ENCODE results near the gene USP3. TPM values are rescaled to one million over a fixed set of nuclear protein-coding genes. Genes with fewer than 3 reads are reported as not detected.

USP3 gene
- total and polyA plus RNA-seq, 2 donors (not counting 1 experiment from before 2014, with no cell fraction given): 21.3 to 55.5 TPM

- Histone ChIP-seq H4K20me1 (ENCODE audit: control insufficient read depth, extremely low read depth, insufficient read depth, low read length) (no peaks in the 10 kb centered on the region), H3K79me2 (ENCODE audit: control insufficient read depth, insufficient read depth, low read length) (peaks cover 74% of the 10 kb centered on the region), H3K9ac (ENCODE audit: insufficient read depth, low read length) (no peak overlapping the region), H3K27ac (ENCODE audit: insufficient read depth, low read length) (no peak overlapping the region), H2AFZ (ENCODE audit: low read length) (no peak overlapping the region), H3K4me1 (ENCODE audit: control insufficient read depth, extremely low read depth, insufficient read depth, low read length) (peaks cover 23% of the 10 kb centered on the region), H3K9me3 (ENCODE audit: control insufficient read depth, insufficient read depth, low read depth, low read length) (no peaks in the 10 kb centered on the region), H3K36me3 (ENCODE audit: control insufficient read depth, insufficient read depth, low read length) (no peaks in the 10 kb centered on the region), H3K4me3 (replicated peaks in 1 of 4; ENCODE audit: control extremely low read depth in 1 of 4, insufficient read depth in 1 of 4, low read depth in 3 of 4, low read length in 4 of 4) (peak overlapping the region in 1 of 4 experiments; percentile 19), H3K4me2 (ENCODE audit: extremely low read depth, insufficient read depth, low read length) (peak overlapping the region; percentile 4), H3K27me3 (ENCODE audit: control insufficient read depth, insufficient read depth, low read length) (no peaks in the 10 kb centered on the region)
- TF ChIP-seq CTCF (conservative IDR thresholded peaks at IDR 0.05 in 1 of 2, IDR thresholded peaks at IDR 0.05 in 1 of 2; ENCODE audit: low read depth in 1 of 2, low read length in 2 of 2) (no peak), EZH2 (IDR thresholded peaks at IDR 0.05; ENCODE audit: low read length, missing control alignments) (no peak)
- no peak for DNase-seq (ENCODE audit: low read depth in 2 of 2)
These were observed 3.8 kb downstream of the USP3 start for GRCh38 chr15:63507878-63508818.

GRCh38 chr15:63509056-63509954, 4.9 kb downstream of the USP3 start:
- H3K27ac ChIP-seq (ENCODE audit: insufficient read depth, low read length): peak overlapping the region; percentile 4
- H3K9me3 ChIP-seq (ENCODE audit: control insufficient read depth, insufficient read depth, low read depth, low read length): no peaks in the 10 kb centered on the region
- DNase-seq (ENCODE audit: low read depth in 2 of 2): peak in 1 of 2 donors; percentile 29
- H3K27me3 ChIP-seq (ENCODE audit: control insufficient read depth, insufficient read depth, low read length): no peaks in the 10 kb centered on the region
- peak overlapping the region in 1 of 4 experiments; percentile 16 for H3K4me3 ChIP-seq (replicated peaks in 1 of 4; ENCODE audit: control extremely low read depth in 1 of 4, insufficient read depth in 1 of 4, low read depth in 3 of 4, low read length in 4 of 4)
- TF ChIP-seq CTCF (conservative IDR thresholded peaks at IDR 0.05 in 1 of 2, IDR thresholded peaks at IDR 0.05 in 1 of 2; ENCODE audit: low read depth in 1 of 2, low read length in 2 of 2) (no peak), EZH2 (IDR thresholded peaks at IDR 0.05; ENCODE audit: low read length, missing control alignments) (no peak)
- H3K79me2 ChIP-seq (ENCODE audit: control insufficient read depth, insufficient read depth, low read length): peaks cover 82% of the 10 kb centered on the region
- no peak overlapping the region for H3K9ac ChIP-seq (ENCODE audit: insufficient read depth, low read length)
- H3K4me1 ChIP-seq (ENCODE audit: control insufficient read depth, extremely low read depth, insufficient read depth, low read length): peaks cover 16% of the 10 kb centered on the region
- H3K36me3 ChIP-seq (ENCODE audit: control insufficient read depth, insufficient read depth, low read length): no peaks in the 10 kb centered on the region
- no peak overlapping the region for H2AFZ ChIP-seq (ENCODE audit: low read length)
- H3K4me2 ChIP-seq (ENCODE audit: extremely low read depth, insufficient read depth, low read length): peak overlapping the region; percentile 3
- H4K20me1 ChIP-seq (ENCODE audit: control insufficient read depth, extremely low read depth, insufficient read depth, low read length): no peaks in the 10 kb centered on the region
